Measurements from ENCODE around the gene XYLT2. TPM values are rescaled to one million over a fixed set of nuclear protein-coding genes. Genes with fewer than 3 reads are reported as not detected.

XYLT2 gene
- total and polyA plus RNA-seq, 9 of the 15 experiments (the other 6 are each of a cell fraction or from before 2014, with no cell fraction given), result 0.63 to 9.1 (median 4.3) TPM

- TF ChIP-seq MGA (IDR thresholded peaks at IDR 0.05), result peak; percentile 72
- TF ChIP-seq HNRNPLL (IDR thresholded peaks at IDR 0.05; ENCODE audit: low read depth, low read length, poor library complexity, severe bottlenecking), result peak; percentile 47
- no peak for TF ChIP-seq ZNF407 (IDR thresholded peaks at IDR 0.05; ENCODE audit: low read depth)
- no peak; the same call in 1 of the 2 replicates for TF ChIP-seq MYNN (IDR thresholded peaks at IDR 0.05)
- no peak for TF ChIP-seq MYNN (CRISPR knock-in tag; IDR thresholded peaks at IDR 0.05)
- TF ChIP-seq ZNF41 (CRISPR knock-in tag; conservative IDR thresholded peaks at IDR 0.05), result no peak
- TF ChIP-seq HCFC1 (IDR thresholded peaks at IDR 0.05; ENCODE audit: low read depth, low read length), result peak; percentile 86
Observed at GRCh38 chr17:50397111-50397918, 51.4 kb downstream of the XYLT2 start, which contains the start of gene LRRC59 (continued).

Data from K562 (cell line).